NCI-H526 treated with DMSO at 0.1 percent for 48 hours (cell line): ENCODE measurements around the gene PRSS22.

Experiments
- DNase-seq: peaks from one replicate; lab custom pipeline; 2025; lab: John Stamatoyannopoulos, UW

The PRSS22 gene

DNA sequence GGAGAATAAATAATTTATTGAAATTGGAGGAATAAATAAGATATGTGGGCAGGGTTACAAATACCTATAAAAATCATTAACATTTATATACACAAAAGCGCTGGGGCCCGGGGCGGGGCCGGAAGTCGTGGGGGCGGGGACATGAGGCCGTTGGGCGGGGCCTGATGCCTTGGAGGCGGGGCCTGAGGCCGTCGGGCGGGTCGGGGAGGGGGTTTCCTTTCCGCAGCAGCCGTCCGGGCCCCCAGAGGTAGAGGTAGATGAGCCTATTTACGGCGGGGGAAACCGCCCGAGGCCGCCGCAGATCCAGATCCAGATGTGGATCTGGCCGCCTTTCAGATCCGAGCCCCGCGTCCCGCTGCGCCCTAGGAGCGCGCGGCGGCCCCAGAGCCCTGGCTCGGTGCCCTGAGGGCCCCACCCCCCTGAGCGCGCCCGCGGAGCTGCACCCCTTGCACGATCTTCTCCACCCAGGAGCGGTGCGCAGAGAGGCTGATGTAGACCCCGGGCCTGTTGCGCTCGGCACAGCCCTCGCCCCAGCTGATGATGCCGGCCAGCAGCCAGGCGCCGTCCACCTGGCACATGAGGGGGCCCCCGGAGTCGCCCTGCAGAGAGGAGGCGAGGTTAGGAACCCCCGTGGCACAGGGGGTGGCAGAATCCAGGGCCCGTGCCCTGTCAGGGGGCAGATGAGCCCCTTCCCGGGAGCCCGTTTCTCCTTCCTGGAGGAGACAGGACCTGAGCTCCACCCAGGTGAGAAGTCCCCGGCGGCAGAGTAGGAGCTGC is 5.1 kb downstream of the PRSS22 start:
- no peak for DNase-seq

DNA sequence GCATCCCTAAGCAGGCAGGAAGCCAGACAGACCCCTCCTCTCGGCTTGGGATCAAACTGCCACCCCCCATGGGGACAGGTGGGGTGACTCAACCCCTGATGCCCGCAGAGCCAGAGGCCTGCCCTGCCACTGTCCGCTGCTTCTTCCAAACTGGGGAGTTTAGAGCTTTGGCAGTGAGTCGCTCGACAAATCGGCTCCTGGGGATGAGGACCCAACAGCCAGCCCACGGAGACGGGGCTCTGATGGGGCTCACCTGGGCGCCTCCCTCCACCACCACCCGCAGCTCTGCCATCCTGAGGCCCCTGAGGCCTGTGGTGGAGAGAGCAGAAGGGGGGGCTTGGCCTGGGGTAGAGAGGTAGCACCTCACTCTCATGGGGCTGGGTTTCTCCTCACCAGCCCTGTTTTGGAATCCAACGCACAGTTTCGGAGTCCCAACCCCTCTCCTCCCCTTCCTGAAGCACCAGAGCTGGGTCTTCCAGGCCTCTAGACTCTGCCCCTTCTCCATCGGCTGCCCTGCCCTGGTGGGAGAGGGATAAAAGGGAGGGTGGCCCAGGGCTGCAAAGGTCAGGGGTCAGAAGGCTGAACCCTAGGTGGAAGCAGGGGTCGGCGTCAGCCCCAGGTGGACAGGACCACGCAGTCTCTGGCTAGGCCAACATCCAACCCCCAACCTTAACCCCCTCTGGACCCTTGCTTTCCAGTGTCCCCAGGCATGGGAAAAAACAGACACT is 5.8 kb downstream of the PRSS22 start:
- no peak for DNase-seq

DNA sequence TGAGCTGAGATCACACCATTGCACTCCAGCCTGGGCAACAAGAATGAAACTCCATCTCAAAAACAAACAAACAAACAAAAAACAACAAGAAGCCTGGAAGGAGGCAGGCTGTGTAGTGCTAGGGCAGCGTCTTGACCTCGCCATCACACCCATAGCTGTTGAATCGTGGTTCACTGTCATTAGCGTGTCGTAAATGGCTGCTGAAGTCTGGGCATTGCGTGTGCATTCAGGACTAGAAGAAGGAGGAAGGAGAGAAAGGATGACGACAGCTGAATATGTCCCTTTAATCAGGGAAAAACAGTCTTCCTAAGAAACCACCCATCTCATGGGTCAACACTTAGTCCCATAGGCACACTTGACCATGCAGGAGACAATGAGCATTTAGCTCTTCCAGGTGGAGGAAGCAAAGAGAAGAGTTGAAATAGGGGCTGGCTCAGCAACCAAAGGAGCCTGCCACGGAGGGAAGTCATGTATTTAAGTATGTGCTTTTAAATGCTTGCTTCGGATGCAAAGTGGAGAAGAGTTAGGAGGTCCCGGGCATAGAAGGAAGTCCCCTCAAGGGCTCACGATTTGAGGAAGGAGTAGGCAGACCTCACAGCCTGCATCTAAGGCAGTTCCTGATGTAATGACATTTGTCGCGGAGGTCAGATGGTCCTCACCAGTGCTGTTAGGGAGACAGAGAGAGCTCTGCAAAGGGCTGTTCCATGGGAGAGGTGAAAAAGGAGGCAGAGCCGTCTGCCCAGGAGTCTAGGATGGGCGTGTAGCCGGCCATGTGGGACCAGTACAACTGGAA is 8.8 kb downstream of the PRSS22 start:
- DNase-seq, result no peak

DNA sequence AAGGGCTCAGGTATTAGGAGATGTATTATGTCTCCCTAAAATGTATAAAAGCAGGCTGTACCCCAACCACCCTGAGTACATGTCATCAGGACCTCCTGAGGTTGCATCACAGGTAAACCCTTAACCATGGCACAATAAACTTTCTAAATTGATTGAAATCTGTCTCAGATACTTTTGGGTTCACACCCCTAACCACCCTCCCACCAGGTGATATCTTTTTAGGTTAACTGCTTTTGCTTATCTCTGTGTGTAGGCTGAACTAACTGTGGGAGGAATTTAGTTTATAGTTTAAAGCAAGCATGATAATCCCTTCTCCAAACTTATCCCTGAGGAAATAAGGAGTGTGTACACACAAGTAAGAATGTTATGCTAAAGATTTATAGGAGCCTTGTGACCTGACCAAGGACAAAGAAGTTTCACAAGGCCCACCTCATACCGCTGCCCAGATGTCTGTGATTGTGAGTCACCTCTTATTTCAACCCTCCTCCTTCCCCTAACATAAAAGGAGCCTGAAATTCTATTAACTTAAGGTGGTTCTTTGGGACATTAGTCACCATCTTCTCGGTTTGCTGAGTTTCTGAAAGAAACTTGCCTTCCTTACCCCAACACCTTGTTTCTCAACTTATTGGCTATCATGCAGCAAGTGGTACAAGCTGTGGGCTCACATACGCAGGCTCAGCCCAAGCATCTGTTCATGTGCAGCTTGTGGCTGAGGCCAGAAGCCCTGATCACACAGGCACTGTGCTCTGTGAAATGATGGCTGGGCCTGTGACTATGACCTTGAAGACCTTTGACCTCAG is 11.3 kb downstream of the PRSS22 start:
- no peak for DNase-seq

DNA sequence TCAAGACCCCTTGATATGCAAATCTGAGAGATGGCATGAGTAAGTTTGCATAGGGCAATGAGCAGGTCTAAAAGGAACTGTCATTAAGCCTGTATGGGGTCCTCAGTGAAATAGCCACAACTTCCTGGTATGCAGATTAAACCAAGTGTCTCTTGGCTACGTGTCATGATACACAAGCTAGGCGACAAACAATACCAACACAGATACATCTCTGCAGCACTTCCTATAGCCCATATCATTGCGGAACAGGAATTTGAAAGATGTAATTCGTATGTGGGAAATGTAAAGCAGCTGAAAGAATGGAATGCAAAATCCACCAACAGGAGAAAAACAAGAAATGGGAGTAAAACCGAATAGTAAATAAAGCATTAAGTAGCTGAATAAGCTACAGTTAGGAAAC is 12.9 kb downstream of the PRSS22 start:
- DNase-seq, result peak; percentile 19

DNA sequence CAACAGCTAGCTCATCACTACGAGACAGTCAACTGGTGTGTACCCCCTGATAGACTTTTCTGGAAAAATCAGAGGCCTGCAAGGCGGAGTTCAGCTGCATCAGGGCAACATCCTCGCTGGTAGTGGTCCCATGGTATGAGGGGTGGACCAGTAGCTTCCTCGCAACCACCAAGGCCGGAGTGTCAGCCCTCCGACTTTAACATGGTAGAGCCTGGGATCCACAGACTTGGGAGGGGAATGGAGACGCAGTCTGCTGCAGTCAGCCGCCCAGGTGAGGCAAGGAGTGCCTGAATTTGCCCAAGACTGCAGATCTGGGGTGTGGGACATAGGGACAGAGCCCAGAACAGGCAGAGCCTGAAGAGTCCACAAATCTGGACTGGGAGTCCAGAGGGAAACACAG is 14.4 kb downstream of the PRSS22 start:
- no peak for DNase-seq

DNA sequence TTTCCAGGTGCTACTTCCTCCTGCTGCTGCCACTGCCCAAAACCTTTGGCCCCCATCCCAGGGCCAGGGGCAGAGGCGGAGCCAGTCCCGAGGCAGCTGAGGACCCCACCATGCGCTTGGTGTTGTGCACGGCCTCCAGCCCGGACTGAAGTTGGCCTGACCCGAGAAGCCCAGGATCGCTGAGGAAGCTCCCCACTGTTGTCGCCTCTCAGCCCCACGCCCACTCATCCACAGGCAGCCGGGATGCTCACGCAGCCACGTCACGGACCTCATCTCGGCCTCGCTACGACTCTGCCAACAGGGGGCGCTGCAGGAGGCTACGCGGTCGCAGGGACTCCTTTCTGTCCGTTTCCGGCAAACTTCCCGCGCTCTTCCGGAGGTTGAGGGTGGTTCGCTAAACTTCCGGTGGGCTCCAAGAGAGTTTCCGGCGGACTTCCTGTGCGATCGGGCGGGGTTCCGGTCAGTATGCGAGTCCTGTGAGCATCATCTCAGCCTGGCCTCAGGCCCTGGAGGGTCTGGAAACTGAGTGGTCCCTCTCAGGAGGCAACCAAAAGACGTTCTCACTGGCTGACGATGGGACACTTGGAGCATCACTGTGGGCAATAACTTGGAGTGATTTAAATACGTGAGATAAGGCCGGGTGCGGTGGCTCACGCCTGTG is 15.5 kb downstream of the PRSS22 start:
- DNase-seq, result no peak

- DNase-seq, result no peak
Measured at GRCh38 chr16:2841606-2842339, 16.2 kb downstream of the PRSS22 start.

DNA sequence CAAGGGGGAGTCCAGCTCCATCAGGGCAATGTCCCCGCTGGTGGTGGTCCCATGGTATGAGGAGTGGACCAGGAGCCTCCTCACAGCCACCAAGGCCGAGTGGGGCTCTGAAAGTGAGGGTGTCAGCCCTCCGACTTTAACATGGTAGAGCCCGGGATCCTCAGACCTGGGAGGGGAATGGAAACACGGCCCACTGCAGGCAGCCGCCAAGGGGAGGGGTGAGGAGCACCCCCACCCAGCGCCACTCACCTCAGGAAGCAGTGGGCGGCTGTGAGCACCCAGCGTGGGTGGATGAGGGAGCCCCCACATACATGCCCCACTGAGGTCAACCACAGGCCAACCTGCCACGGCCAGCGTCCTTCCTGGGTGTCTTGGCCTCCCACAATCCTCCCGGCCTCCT is 17.1 kb downstream of the PRSS22 start:
- no peak for DNase-seq

- no peak for DNase-seq
Measured at GRCh38 chr16:2839650-2840450, 18.1 kb downstream of the PRSS22 start.

GRCh38 chr16:2838928-2839327 is 19.0 kb downstream of the PRSS22 start:
- DNase-seq, result no peak

- no peak for DNase-seq
Measured at GRCh38 chr16:2836646-2837508, 21.1 kb downstream of the PRSS22 start.

DNA sequence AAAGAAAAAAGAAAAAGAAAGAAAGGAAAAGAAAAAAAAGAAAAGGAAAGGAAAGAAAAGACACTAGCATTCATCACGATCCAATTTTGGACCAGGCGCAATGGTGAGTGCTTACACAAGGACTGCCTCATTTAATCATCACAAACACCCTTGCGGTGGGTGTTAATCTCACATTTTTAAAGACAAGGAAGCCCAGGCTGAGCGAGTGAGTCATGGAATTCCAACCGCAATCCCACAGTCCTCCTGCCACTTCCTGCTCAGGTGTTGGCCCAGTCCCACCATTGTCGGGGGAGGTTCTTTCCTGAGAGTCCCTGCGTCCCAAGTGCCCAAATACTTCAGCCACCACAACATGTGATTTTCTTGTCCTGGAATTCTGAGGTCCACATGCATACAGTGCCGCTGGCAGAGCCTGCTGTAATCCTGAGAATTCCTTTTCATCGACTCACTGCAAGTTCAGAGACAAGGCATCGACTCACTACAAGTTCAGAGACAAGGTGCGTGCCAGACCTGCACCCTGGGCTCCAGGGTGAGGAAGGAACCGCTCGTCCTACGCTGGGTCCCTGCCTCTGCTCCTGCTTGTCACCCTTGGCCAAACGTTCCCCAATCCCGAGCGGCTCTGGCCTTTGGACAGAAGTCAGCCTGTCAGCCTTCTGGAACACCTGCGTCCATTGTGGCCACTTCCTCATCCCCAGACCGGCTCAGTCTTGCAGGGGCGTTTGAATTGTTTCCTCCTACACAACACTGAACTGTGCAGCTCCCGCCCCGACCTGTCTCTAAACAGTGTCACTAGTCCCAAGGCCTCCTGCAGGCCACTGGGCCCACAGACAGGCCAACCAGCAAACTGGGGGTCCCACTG is 22.1 kb downstream of the PRSS22 start:
- no peak for DNase-seq

DNA sequence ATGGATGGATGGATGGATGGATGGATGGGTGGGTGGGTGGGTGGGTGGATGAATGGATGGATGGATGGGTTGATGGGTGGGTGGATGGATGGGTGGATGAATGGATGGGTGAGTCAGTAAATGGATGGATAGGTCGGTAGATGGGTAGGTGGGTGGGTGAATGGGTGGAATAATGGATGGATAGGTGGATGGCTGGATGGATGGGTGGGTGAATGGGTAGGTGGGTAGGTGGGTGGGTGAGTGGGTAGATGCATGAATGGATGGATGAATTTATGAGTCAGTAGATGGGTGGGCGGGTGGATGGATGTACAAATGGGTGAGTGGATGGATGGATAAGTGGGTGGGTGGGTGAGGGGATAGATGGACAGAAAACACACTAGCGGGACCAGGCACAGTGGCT is 23.0 kb downstream of the PRSS22 start:
- no peak for DNase-seq

- no peak for DNase-seq
Measured at GRCh38 chr16:2833776-2834175, 24.2 kb downstream of the PRSS22 start.

DNA sequence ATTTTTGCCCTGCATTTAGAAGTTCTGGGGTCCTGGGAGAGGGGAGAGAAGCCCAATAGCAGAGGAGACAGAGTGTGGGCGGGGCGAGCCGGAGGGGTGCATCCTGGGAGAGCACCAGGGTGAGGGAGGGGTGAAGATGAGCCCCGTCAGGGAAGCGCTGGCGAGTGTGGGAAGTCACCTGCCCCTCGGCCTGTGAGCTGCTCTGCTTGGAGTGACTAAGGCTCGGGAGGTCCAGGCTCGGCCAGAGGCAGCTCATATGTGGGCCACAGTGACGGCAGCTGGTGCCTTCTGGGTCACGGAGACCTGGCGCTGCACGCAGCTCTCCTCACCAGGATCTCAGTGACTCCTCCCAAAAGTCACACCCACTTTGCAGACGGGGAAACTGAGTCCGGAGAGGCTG is 26.8 kb downstream of the PRSS22 start:
- DNase-seq, result no peak

DNA sequence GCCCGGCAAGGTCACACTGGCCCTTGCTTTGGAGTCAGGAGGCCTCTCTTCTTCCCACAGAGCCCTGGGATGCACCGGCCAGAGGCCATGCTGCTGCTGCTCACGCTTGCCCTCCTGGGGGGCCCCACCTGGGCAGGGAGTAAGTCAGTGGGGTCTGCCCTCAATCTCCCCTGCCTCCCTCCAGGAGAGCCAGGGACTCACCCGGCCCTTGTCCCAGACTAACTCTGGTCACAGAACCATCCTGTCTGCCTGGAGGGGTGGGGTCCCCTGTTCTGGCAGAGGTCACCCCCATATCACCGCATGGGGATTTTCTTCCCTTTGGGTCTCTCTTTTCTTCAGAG is 27.6 kb downstream of the PRSS22 start:
- no peak for DNase-seq
